ENCODE results near the gene KSR2.

KSR2 gene

GRCh38 chr12:117567644-117568216 is 401.1 kb downstream of the KSR2 start:
- DNase-seq: no peak

- no peak for DNase-seq
Measured at GRCh38 chr12:117564881-117565280, 403.9 kb downstream of the KSR2 start.

- DNase-seq: no peak
Measured at GRCh38 chr12:117563706-117564105, 405.1 kb downstream of the KSR2 start.

- DNase-seq: no peak
Measured at GRCh38 chr12:117563007-117563406, 405.8 kb downstream of the KSR2 start.

GRCh38 chr12:117561990-117562389 is 406.8 kb downstream of the KSR2 start:
- no peak for DNase-seq

GRCh38 chr12:117559978-117560377 is 408.8 kb downstream of the KSR2 start:
- no peak for DNase-seq

GRCh38 chr12:117555889-117556288 is 412.9 kb downstream of the KSR2 start:
- no peak for DNase-seq

GRCh38 chr12:117552971-117553370 is 415.8 kb downstream of the KSR2 start:
- DNase-seq: no peak

- DNase-seq: no peak
Measured at GRCh38 chr12:117551665-117552064, 417.1 kb downstream of the KSR2 start.

- no peak for DNase-seq
Measured at GRCh38 chr12:117547209-117547608, 421.6 kb downstream of the KSR2 start.

- no peak for DNase-seq
Measured at GRCh38 chr12:117545216-117545615, 423.6 kb downstream of the KSR2 start.

- no peak for DNase-seq
Measured at GRCh38 chr12:117540011-117540410, 428.8 kb downstream of the KSR2 start.

- no peak for DNase-seq
Measured at GRCh38 chr12:117538926-117539325, 429.9 kb downstream of the KSR2 start.

GRCh38 chr12:117538032-117538690 is 430.6 kb downstream of the KSR2 start:
- no peak for DNase-seq

- DNase-seq: no peak
Measured at GRCh38 chr12:117533687-117534086, 435.1 kb downstream of the KSR2 start.

GRCh38 chr12:117530796-117531195 is 438.0 kb downstream of the KSR2 start:
- no peak for DNase-seq

- DNase-seq: no peak
Measured at GRCh38 chr12:117528538-117528937, 440.3 kb downstream of the KSR2 start.

GRCh38 chr12:117527479-117527855 is 441.3 kb downstream of the KSR2 start:
- DNase-seq: no peak

- DNase-seq: no peak
Measured at GRCh38 chr12:117526757-117527478, 441.9 kb downstream of the KSR2 start.

GRCh38 chr12:117525766-117526165 is 443.0 kb downstream of the KSR2 start:
- DNase-seq: no peak

GRCh38 chr12:117524806-117525205 is 444.0 kb downstream of the KSR2 start:
- no peak for DNase-seq

- DNase-seq: no peak
Measured at GRCh38 chr12:117523971-117524370, 444.8 kb downstream of the KSR2 start.

- DNase-seq: no peak
Measured at GRCh38 chr12:117522559-117522958, 446.2 kb downstream of the KSR2 start.

GRCh38 chr12:117521867-117522266 is 446.9 kb downstream of the KSR2 start:
- no peak for DNase-seq

Measured in right hindlimb (tissue), 1 donor.